SK-N-SH (cell line): ENCODE measurements around the gene KCNS1. TPM values are rescaled to one million over a fixed set of nuclear protein-coding genes. Genes with fewer than 3 reads are reported as not detected.
"Not testable (repeated sequence)": the region's sequence is repeated elsewhere in the genome, so short reads cannot be mapped to it uniquely, and the experiment has no call there.

Experiments used
- CTCF ChIA-PET: fragments of 300-600, 350-600 bp; formaldehyde crosslinking; extraction: SDS; loops from one replicate; lab custom pipeline; 2021; lab: Yijun Ruan, JAX
- POLR2A ChIA-PET: fragments of 350-600 bp; sonication (Branson Sonifier 250); formaldehyde crosslinking; extraction: SDS; loops from one replicate; lab custom pipeline; 2020; ENCODE audit warnings: antibody characterized with exemption, inconsistent platforms; lab: Yijun Ruan, JAX
- DNase-seq: peaks from one replicate; pipeline ENCODE4 v3.0.0; 2012
- H2AFZ ChIP-seq: fragments of 200-600 bp; sonication (generic); 2 replicates; pipeline ENCODE4 v1.8.1; 2016; ENCODE audit warnings: antibody characterized with exemption, mild to moderate bottlenecking, low read depth
- H3F3A ChIP-seq: fragments of 200-600 bp; sonication (generic); replicated peaks from 2 replicates; pipeline ENCODE3; 2016; ENCODE audit warnings: antibody characterized with exemption, mild to moderate bottlenecking; ENCODE audit not compliant: insufficient read depth
- H3K27ac ChIP-seq, 2 experiments: fragments of 200-500 bp in 1 of 2; fragments of 200-600 bp in 1 of 2; sonication (Bioruptor generic) in 1 of 2; sonication (generic), shearing (Covaris generic) in 1 of 2; 2 replicates each; pipeline versions ENCODE4 v1.5.1 to v1.6.1; 2014 to 2016; ENCODE audit warnings: low read depth in 2 of 2, inconsistent platforms in 1 of 2, low read length in 1 of 2, mild to moderate bottlenecking in 1 of 2, mixed read lengths in 1 of 2
- H3K27me3 ChIP-seq: fragments of 200-600 bp; sonication (generic), shearing (Covaris generic); 2 replicates; pipeline ENCODE4 v1.6.1; 2016; ENCODE audit warnings: mixed run types; ENCODE audit not compliant: insufficient read depth
- H3K36me3 ChIP-seq, 2 experiments: fragments of 200-500 bp in 1 of 2; fragments of 200-600 bp in 1 of 2; sonication (Bioruptor generic) in 1 of 2; sonication (generic) in 1 of 2; replicated peaks in 1 of 2; 2 replicates each; pipeline versions ENCODE3 to v1.5.1; 2014 to 2016; ENCODE audit warnings: low read length in 1 of 2, mild to moderate bottlenecking in 1 of 2; ENCODE audit not compliant: insufficient read depth in 2 of 2, control insufficient read depth in 1 of 2
- H3K4me1 ChIP-seq, 2 experiments: fragments of 200-500 bp in 1 of 2; fragments of 200-600 bp in 1 of 2; sonication (Bioruptor generic) in 1 of 2; sonication (generic), shearing (Covaris generic) in 1 of 2; 2 replicates each; pipeline versions ENCODE4 v1.5.1 to v1.6.1; 2014 to 2016; ENCODE audit warnings: low read depth in 1 of 2, low read length in 1 of 2, mixed run types in 1 of 2; ENCODE audit not compliant: insufficient read depth in 2 of 2, control insufficient read depth in 1 of 2
- H3K4me2 ChIP-seq: fragments of 200-600 bp; sonication (generic), shearing (Covaris generic); 2 replicates; pipeline ENCODE4 v1.6.1; 2017; ENCODE audit warnings: mixed run types
- H3K4me3 ChIP-seq, 2 experiments: fragments of 200-500 bp in 1 of 2; fragments of 200-600 bp in 1 of 2; sonication (Bioruptor generic) in 1 of 2; sonication (generic), shearing (Covaris generic) in 1 of 2; 2 replicates each; pipeline versions ENCODE4 v1.5.1 to v1.8.1; 2014 to 2016; ENCODE audit warnings: low read depth in 2 of 2, inconsistent platforms in 1 of 2, low read length in 1 of 2, mild to moderate bottlenecking in 1 of 2, mixed read lengths in 1 of 2, moderate library complexity in 1 of 2
- H3K79me2 ChIP-seq: fragments of 200-600 bp; sonication (generic); 2 replicates; pipeline ENCODE4 v1.8.1; 2017; ENCODE audit warnings: mild to moderate bottlenecking; ENCODE audit not compliant: insufficient read depth
- H3K9ac ChIP-seq: fragments of 200-600 bp; sonication (generic); 2 replicates; pipeline ENCODE4 v1.6.1; 2017; ENCODE audit warnings: mixed run types
- H3K9me2 ChIP-seq: fragments of 200-600 bp; sonication (generic); 2 replicates; pipeline ENCODE4 v1.6.1; 2017; ENCODE audit warnings: mixed run types
- H3K9me3 ChIP-seq: fragments of 200-600 bp; sonication (generic); 2 replicates; pipeline ENCODE4 v1.6.1; 2017; ENCODE audit warnings: mixed run types, mild to moderate bottlenecking, moderate library complexity
- H4K20me1 ChIP-seq: fragments of 200-600 bp; sonication (generic); 2 replicates; pipeline ENCODE4 v1.6.1; 2017; ENCODE audit warnings: mild to moderate bottlenecking, mixed run types; ENCODE audit not compliant: insufficient read depth
- EZH2phosphoT487 ChIP-seq: fragments of 200-600 bp; sonication (generic); IDR thresholded peaks from 2 replicates; pipeline ENCODE4 v1.6.1; 2017; ENCODE audit warnings: low read depth, mixed run types, mild to moderate bottlenecking, antibody characterized with exemption, moderate library complexity, borderline replicate concordance
- FOSL2 ChIP-seq: IDR thresholded peaks from 2 replicates; pipeline ENCODE4 v1.4.0; 2012; ENCODE audit warnings: low read depth, mild to moderate bottlenecking, moderate library complexity, borderline replicate concordance
- JUND ChIP-seq: IDR thresholded peaks from 2 replicates; pipeline ENCODE4 v1.4.0; 2012
- MAX ChIP-seq: IDR thresholded peaks from 2 replicates; pipeline ENCODE4 v1.4.0; 2012; ENCODE audit warnings: low read depth
- MXI1 ChIP-seq: IDR thresholded peaks from 2 replicates; pipeline ENCODE4 v1.6.1; 2012; ENCODE audit warnings: mild to moderate bottlenecking, low read depth, low read length, improper control_type of control experiment
- NFIC ChIP-seq: IDR thresholded peaks from 2 replicates; pipeline ENCODE4 v1.4.0; 2012; ENCODE audit warnings: borderline replicate concordance
- SIN3A ChIP-seq: IDR thresholded peaks from 2 replicates; pipeline ENCODE4 v1.6.1; 2012; ENCODE audit warnings: low read depth, mild to moderate bottlenecking, low read length, moderate library complexity, borderline replicate concordance
- TAF1 ChIP-seq: IDR thresholded peaks from 2 replicates; pipeline ENCODE4 v1.6.1; 2012; ENCODE audit warnings: low read depth, mild to moderate bottlenecking, low read length, moderate library complexity, borderline replicate concordance
- USF1 ChIP-seq: IDR thresholded peaks from 2 replicates; pipeline ENCODE4 v1.4.0; 2012; ENCODE audit warnings: low read depth, borderline replicate concordance
- YY1 ChIP-seq: IDR thresholded peaks from 2 replicates; pipeline ENCODE4 v1.4.0; 2012; ENCODE audit warnings: low read depth, mild to moderate bottlenecking
- ZBTB33 ChIP-seq: IDR thresholded peaks from 2 replicates; pipeline ENCODE4 v1.4.0; 2012; ENCODE audit warnings: low read depth, borderline replicate concordance
- WGBS: methylation state at CpG from one replicate; pipeline ENCODE4 v1.1.6; 2017; ENCODE audit warnings: low lambda C conversion rate; 5-methylcytosine and 5-hydroxymethylcytosine counted together
- polyA plus RNA-seq, 3 experiments: library from polyadenylated mRNA; depleted of rRNA; stranded (reverse); fragments of >200 nt; gene quantifications; 2 replicates each; pipeline ENCODE4 v1.2.3, GENCODE V29; 2012

Gene KCNS1
- polyA plus RNA-seq, 1 of the 3 experiments (the other 2 are of a cell fraction) = 0.07 TPM

- Histone ChIP-seq H3F3A (no peaks in the 10 kb centered on the region), H3K9me2 (no peaks in the 10 kb centered on the region), H3K4me3 (no peak overlapping the region), H3K9ac (no peak overlapping the region), H3K4me1 (no peaks in the 10 kb centered on the region), H2AFZ (no peak overlapping the region), H3K36me3 (no peaks in the 10 kb centered on the region), H3K79me2 (no peaks in the 10 kb centered on the region), H3K27me3 (peaks cover 26% of the 10 kb centered on the region; the same call in 1 of the 2 replicates), H4K20me1 (no peaks in the 10 kb centered on the region), H3K27ac (no peak overlapping the region), H3K4me2 (no peak overlapping the region), H3K9me3 (no peaks in the 10 kb centered on the region)
- TF ChIP-seq FOSL2 (no peak), JUND (no peak), MXI1 (no peak), SIN3A (no peak), USF1 (no peak), MAX (no peak), ZBTB33 (no peak), NFIC (no peak), TAF1 (no peak), EZH2phosphoT487 (no peak), YY1 (no peak)
- ChIA-PET POLR2A (no interaction called here), CTCF (no interaction called here)
- DNase-seq = no peak
- 0% methylated on average over 4 of the region's 4 CpGs for WGBS
Measured at GRCh38 chr20:45140836-45141235, 39.9 kb upstream of the KCNS1 start.

- DNase-seq, H3K4me2 ChIP-seq, H3K9ac ChIP-seq, H3K27ac ChIP-seq, H3K4me1 ChIP-seq, H3K9me3 ChIP-seq, H3K4me3 ChIP-seq, H4K20me1 ChIP-seq, H3K9me2 ChIP-seq, POLR2A ChIA-PET, H3K36me3 ChIP-seq, H3F3A ChIP-seq, H3K79me2 ChIP-seq, H2AFZ ChIP-seq: not testable (repeated sequence)
- H3K27me3 ChIP-seq = peaks cover 20% of the 10 kb centered on the region; the same call in 1 of the 2 replicates
- 33% methylated on average over 5 of the region's 5 CpGs for WGBS
- CTCF ChIA-PET = interaction anchor here (1.2 to 2.6 kb wide), 5 partner anchors 28 to 154 kb away, joined by 3 to 20 read pairs (median 5); no protein-coding TSS in a partner anchor
Measured at GRCh38 chr20:45139733-45140375, 38.9 kb upstream of the KCNS1 start.
